HG03175 (cell line): ENCODE results near the gene FNBP1L.

ENCODE experiments used
- ATAC-seq: cut with Tn5 transposase; IDR thresholded peaks from one replicate; pipeline ENCODE4 v1.9.1; 2021; ENCODE audit warnings: mild to moderate bottlenecking, moderate library complexity; ENCODE audit not compliant: unreplicated experiment

FNBP1L gene

DNA sequence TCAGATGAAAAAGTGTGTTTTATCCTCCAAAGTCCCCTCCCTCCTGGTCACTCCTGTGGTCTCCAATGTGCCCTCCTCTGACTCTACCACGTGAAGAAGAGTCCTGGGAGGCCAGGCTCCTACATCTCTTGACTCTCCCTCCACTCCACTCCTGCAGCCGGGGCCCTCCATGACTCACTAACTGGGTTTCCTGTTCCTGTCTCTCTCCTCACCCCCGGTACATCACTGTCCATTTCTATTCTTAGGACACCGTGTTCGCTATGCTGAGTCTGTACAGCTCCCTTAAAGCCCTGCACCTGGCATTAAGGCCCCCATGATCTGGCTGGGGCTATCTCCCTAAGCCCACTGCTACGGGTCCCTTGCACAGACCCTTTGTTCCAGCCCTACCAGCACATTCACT, 140.3 kb downstream of the FNBP1L start:
- no peak for ATAC-seq

DNA sequence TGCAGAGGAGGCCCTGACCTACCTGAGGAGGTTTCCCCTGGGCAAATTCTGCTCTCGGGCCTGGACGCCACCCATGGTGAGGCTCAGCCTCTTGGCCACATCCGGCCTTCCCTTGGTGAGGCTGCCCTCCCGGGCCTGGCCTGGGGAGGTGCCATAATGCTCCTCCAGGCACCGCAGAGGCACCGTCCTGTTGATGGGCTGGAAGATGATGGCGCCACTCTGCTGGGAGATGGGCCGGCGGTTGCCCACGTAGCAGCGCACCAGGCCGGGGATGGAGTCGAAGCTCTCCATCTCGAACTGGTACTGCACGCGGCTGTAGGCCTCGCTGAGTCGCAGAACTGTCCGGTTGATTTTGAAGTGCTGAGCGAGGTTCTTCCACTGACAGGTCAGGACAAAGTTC, 141.0 kb downstream of the FNBP1L start:
- no peak for ATAC-seq

- peak; percentile 28 for ATAC-seq
Observed at GRCh38 chr1:93591291-93591675, 143.4 kb downstream of the FNBP1L start.

- ATAC-seq, result peak; percentile 84
Observed at GRCh38 chr1:93591676-93592550, 144.0 kb downstream of the FNBP1L start.

- ATAC-seq, result no peak
Observed at GRCh38 chr1:93592551-93592949, 144.6 kb downstream of the FNBP1L start.

- no peak for ATAC-seq
Observed at GRCh38 chr1:93593854-93594602, 146.1 kb downstream of the FNBP1L start.

- no peak for ATAC-seq
Observed at GRCh38 chr1:93594603-93594880, 146.6 kb downstream of the FNBP1L start.

GRCh38 chr1:93595266-93595665, 147.3 kb downstream of the FNBP1L start:
- ATAC-seq, result no peak

GRCh38 chr1:93595743-93596142, 147.8 kb downstream of the FNBP1L start:
- ATAC-seq, result no peak

DNA sequence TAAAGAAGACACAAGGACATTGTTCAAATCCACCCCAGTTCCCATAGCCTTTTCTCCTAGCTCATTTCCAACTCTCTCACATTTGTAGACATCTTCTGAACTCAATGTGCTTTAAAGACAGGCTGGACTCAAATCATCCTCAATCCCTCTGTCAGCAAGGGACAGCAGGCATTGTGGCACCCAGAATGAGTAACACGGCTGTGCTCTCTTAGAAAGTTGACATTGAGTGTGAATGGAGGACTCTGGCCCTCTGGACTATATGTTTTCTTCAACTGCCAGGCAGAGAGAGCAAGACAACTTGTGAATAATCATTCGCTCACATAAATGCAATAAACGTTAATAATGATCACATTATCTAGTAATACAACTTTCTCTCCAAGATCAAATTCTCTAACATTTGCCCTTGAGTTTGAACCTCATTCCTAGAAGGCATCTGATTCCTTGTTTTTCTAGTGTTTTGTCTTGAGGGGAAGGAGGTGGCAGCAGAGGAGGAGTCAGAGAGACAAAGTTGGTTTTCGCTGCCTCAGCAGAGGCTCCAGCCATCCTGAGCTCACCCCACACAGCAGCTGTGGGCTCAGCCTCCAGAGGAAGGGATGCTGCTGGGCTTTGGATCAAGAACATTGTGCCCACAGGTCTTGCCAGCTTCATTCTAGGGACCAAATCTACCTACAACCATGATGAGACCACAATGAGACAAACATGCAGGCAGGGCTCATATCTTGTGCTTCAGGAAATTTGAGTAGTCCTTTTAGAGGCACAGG, 148.6 kb downstream of the FNBP1L start:
- no peak for ATAC-seq

DNA sequence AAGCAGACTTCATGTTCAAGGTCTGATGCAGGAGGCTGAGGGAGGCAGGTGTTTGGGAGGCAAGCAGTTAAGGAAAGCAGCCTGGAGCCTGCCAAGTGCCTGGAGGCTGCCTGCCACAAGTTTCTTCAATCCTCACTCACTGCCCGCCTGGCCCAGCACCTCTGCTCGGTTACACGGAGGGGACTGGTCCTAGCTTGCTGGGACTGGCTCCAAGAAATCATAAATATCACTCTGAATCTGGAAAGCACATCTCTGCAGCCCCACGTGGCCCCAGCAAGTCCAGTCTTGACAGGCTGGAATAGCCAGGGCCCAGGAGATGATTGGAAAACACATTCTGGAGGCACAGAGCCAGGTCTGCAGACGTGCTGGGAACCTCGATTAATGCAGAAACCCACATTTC, 149.8 kb downstream of the FNBP1L start:
- ATAC-seq, result no peak

GRCh38 chr1:93598396-93598795, 150.5 kb downstream of the FNBP1L start:
- ATAC-seq, result no peak

- no peak for ATAC-seq
Observed at GRCh38 chr1:93598861-93599439, 151.0 kb downstream of the FNBP1L start.

DNA sequence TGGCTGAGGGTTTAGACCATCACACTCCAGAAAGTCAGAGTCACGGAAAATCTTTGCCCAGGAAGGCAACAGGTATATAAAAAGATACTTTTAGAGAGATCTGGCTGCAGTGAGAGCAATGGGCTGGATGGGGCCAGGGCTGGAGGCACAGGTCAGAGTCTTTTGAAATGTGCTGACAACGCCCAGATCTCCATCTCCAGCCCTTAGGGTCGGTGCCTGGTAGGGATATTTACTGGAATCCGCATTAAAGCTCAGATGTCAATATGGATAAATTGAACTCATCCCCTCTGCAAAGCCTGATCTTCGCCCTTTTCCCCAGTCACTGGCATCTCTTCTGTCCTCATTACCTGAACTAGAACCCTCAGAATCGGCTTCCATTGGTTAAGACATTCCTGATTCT, 151.6 kb downstream of the FNBP1L start:
- ATAC-seq, result no peak

DNA sequence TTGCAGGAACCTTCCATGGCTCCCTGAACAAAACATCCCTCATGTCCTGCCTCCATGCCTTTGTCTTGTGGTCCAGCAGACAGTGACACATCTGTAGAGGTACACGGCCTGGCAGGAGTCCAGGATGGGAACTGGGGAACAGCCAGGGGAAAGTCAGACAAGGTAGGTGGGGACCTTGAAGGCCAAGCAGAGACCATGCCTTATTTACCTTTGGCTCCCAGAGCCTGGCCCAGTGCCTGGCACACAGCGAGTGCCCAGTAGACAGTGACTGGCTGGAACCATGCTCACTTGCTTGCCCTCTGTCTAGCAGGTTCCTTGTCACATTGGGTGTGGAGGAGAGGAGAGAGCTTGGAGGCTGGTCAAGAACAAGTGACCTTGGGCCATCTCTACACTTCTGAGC, 152.7 kb downstream of the FNBP1L start:
- no peak for ATAC-seq

- ATAC-seq, result no peak
Observed at GRCh38 chr1:93601686-93602085, 153.8 kb downstream of the FNBP1L start.

GRCh38 chr1:93602101-93602500, 154.2 kb downstream of the FNBP1L start:
- no peak for ATAC-seq

DNA sequence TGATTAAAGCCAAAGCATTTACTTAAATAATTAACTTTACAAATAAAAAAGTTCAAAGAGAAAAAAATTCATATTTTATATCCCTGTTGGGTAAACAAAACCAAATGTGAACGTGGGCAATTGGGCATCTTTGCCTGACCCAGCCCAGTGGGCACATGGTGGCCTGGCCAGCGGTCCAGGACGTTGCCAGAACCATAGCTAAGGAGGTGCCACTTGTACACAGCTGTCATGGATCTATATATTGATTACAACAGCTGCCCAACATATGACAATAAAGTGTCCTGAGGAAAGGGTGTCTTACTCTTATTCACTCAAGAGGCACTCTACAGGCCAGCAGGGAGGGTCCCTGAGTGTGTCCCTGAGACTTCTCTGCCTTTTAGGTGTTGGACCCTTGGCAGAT, 155.2 kb downstream of the FNBP1L start:
- no peak for ATAC-seq

DNA sequence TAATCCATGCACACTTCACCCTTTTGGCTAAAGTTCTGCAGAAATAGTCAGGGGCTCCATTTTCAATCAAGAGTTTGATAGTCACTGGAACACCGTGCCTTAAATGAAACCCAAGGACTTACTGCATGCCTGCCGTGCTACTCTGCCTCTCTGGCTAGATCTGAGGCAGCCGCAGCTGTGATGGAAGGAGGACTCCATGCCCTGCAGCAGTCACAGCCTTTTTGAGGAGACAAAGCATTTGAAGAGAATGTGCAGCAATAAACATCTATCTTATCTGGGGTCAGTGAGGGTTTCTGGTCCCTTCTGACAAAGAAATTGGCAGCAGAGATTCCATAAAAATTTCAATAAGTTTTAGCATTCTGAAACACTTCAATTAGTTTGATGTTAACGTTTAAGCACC, 155.7 kb downstream of the FNBP1L start:
- ATAC-seq, result no peak
